Measurements from ENCODE around the gene SIPA1. TPM values are rescaled to one million over a fixed set of nuclear protein-coding genes. Genes with fewer than 3 reads are reported as not detected.
"Not testable (repeated sequence)": the region's sequence is repeated elsewhere in the genome, so short reads cannot be mapped to it uniquely, and the experiment has no call there.

SIPA1 gene
- polyA plus RNA-seq, 1 experiment, result 21.6 TPM

DNA sequence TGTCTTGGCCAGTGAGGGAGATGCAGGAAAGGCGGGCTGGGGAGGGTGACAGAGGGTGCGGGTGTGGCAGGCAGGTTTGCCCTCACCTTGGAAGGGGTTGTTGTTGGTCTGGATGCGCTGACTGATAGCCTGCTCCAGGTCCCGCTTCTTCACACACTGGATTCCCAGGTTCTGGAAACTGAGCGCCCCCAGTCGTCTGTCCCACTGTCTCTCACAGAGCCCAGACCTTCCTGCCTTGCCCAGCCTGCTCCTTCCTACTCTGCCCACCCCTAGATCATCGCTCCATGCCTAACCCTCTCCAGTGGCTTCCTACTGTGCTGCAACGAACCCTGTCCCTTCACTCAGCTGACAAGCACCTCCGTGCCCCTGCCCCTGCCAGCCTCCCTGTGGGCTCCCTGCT, 22.1 kb downstream of the SIPA1 start:
- ChIA-PET POLR2A (no interaction called here), CTCF (no interaction called here)
- TF ChIP-seq, protein P1, sequence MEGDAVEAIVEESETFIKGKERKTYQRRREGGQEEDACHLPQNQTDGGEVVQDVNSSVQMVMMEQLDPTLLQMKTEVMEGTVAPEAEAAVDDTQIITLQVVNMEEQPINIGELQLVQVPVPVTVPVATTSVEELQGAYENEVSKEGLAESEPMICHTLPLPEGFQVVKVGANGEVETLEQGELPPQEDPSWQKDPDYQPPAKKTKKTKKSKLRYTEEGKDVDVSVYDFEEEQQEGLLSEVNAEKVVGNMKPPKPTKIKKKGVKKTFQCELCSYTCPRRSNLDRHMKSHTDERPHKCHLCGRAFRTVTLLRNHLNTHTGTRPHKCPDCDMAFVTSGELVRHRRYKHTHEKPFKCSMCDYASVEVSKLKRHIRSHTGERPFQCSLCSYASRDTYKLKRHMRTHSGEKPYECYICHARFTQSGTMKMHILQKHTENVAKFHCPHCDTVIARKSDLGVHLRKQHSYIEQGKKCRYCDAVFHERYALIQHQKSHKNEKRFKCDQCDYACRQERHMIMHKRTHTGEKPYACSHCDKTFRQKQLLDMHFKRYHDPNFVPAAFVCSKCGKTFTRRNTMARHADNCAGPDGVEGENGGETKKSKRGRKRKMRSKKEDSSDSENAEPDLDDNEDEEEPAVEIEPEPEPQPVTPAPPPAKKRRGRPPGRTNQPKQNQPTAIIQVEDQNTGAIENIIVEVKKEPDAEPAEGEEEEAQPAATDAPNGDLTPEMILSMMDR (IDR thresholded peaks at IDR 0.05; ENCODE audit: insufficient read depth, low read depth, low read length), result no peak
- no peak overlapping the region for H3K4me3 ChIP-seq (ENCODE audit: low read depth, low read length)
- H3K27me3 ChIP-seq (ENCODE audit: control insufficient read depth, insufficient read depth, low read length), result no peaks in the 10 kb centered on the region
- peaks cover 50% of the 10 kb centered on the region for H3K36me3 ChIP-seq (ENCODE audit: control insufficient read depth, insufficient read depth, low read length)
- DNase-seq (ENCODE audit: low read depth), result no peak

DNA sequence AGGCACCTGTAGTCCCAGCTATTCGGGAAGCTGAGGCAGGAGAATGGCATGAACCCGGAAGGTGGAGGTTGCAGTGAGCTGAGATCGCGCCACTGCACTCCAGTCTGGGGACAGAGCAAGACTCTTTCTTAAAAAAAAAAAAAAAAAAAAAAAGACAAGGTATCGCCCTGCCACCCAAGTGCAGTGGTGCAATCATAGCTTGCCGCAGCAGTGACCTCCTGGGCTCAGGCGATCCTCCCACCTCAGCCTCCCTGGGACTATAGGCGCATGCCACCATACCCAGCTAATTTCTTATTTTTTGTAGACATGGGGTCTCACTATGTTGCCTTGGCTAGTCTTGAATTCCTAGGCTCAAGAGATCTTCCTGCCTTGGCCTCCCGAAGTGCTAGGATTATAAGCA, 23.0 kb downstream of the SIPA1 start:
- CTCF ChIA-PET; H3K4me3 ChIP-seq (ENCODE audit: low read depth, low read length); H3K27me3 ChIP-seq (ENCODE audit: control insufficient read depth, insufficient read depth, low read length); POLR2A ChIA-PET; DNase-seq (ENCODE audit: low read depth): not testable (repeated sequence)
- peaks cover 43% of the 10 kb centered on the region for H3K36me3 ChIP-seq (ENCODE audit: control insufficient read depth, insufficient read depth, low read length)

DNA sequence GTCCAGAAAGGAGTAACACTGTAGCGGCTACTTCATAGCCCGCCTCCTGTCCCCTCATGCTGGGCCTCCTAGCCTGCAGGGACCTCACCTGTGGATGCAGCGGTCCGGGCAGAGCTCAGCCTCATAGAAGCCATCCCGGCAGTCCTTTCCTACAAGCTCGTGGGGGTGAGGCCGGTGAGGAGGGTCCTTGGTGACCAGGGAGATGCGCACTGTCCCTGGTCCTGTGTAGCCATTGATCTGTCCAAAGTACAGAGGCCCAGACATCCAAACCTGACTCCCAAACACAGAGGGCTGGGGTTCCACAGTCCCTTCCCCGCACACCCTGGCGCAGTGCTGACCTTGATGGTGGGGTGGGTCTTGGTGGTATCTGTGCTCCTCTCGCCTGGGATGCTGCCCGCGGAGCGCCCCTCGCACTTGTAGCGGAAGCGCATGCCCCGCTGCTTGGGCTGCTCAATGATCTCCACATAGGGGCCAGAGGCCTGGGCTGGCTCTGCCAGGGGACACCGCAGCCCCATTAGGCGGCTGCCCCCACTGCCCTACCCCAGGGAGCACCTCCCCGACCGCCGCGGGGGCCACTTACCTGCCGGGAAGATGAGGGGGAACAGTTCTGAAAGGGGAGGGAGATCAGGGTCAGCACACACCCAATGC, 23.8 kb downstream of the SIPA1 start:
- POLR2A ChIA-PET, result interaction anchor here (0.7 kb wide), 1 partner anchor 105 kb away, joined by 3 read pairs; no protein-coding TSS in a partner anchor
- CTCF ChIA-PET, result interaction anchor here (2.0 kb wide), 1 partner anchor 50 kb away, joined by 6 read pairs; the partner anchor contains the start of gene KAT5
- Histone ChIP-seq H3K36me3 (ENCODE audit: control insufficient read depth, insufficient read depth, low read length) (peaks cover 39% of the 10 kb centered on the region), H3K4me3 (ENCODE audit: low read depth, low read length) (peak overlapping the region; percentile 54), H3K27me3 (ENCODE audit: control insufficient read depth, insufficient read depth, low read length) (no peaks in the 10 kb centered on the region)
- no peak for DNase-seq (ENCODE audit: low read depth)
- TF ChIP-seq, protein P1 (IDR thresholded peaks at IDR 0.05; ENCODE audit: insufficient read depth, low read depth, low read length), result no peak

GRCh38 chr11:65662247-65662798, 24.4 kb downstream of the SIPA1 start:
- Histone ChIP-seq H3K36me3 (ENCODE audit: control insufficient read depth, insufficient read depth, low read length) (peaks cover 35% of the 10 kb centered on the region), H3K4me3 (ENCODE audit: low read depth, low read length) (peak overlapping the region; percentile 54), H3K27me3 (ENCODE audit: control insufficient read depth, insufficient read depth, low read length) (no peaks in the 10 kb centered on the region)
- TF ChIP-seq, protein P1 (IDR thresholded peaks at IDR 0.05; ENCODE audit: insufficient read depth, low read depth, low read length), result no peak
- POLR2A ChIA-PET, result interaction anchor here (0.6 to 1.4 kb wide), 2 partner anchors 170 to 228 kb away, joined by 3 to 7 read pairs; partner anchors contain the start of gene CCDC85B
- CTCF ChIA-PET, result interaction anchor here (1.2 to 2.0 kb wide), 3 partner anchors 9 to 58 kb away, joined by 3 to 6 read pairs (median 5); partner anchors contain the start of genes KAT5 and RNASEH2C
- no peak for DNase-seq (ENCODE audit: low read depth)

DNA sequence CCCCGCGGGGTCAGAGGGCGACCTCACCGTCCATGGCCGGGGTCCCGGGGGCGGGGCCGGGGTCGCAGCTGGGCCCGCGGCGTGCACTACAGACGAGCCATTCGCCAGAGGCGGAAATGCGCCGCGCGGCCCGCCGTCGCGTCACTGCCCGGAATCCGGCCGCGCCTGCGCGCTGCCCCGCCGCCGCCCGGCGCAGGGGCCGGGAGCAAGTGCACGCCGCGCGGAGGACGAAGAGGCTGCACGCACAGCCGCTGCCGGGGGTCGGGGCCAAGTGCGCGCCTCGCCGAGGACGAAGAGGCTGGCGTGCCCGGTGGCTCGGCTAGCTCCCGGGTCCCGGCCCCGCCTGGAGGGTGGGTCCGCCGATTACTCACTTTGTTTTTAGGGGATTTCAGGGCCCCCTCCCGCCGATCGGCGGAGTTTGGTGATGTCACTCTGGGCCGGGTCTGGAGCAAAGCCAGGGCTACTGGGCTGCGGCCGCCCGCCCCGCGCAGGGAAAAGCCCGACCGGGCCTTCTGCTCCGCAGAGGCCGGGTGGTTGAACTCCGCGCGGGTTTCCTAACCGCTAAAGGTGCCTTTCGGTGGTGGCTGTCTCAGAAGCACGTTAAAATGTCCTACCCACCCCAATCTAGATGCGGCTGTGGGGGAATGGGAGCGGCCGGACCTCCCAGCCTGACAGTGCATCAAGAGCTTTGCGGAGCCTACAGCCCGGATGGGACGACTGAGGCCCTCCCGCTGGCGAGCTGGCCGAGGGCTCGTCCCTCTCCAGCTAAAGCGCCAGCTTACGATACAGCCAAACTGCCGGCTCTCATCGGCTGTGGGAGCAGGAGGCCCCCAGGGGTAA, 25.1 kb downstream of the SIPA1 start, which contains the start of gene RELA:
Gene RELA, minus strand, starts transcription at position 118 of the 840 bp plus-strand sequence. Its CDS starts 84 bp downstream, at position 34.
- Histone ChIP-seq H3K27me3 (ENCODE audit: control insufficient read depth, insufficient read depth, low read length) (no peaks in the 10 kb centered on the region), H3K36me3 (ENCODE audit: control insufficient read depth, insufficient read depth, low read length) (peaks cover 28% of the 10 kb centered on the region), H3K4me3 (ENCODE audit: low read depth, low read length) (peak within 1 kb of the TSS; percentile 54)
- TF ChIP-seq, protein P1 (IDR thresholded peaks at IDR 0.05; ENCODE audit: insufficient read depth, low read depth, low read length), result no peak
- ChIA-PET CTCF (interaction anchor here (0.6 to 2.0 kb wide), 8 partner anchors 10 to 382 kb away, joined by 3 to 6 read pairs (median 4); partner anchors contain the start of genes FIBP, KAT5, RNASEH2C and SIPA1), POLR2A (interaction anchor here (0.6 to 1.4 kb wide), 2 partner anchors 170 to 227 kb away, joined by 3 to 7 read pairs; partner anchors contain the start of gene CCDC85B)
- DNase-seq (ENCODE audit: low read depth), result peak; percentile 61

Measured in BJ (cell line).